GM12892 (cell line): ENCODE results near the gene PCSK9.

Source experiments
- POLR2A ChIP-seq: IDR thresholded peaks from 2 replicates; pipeline ENCODE4 v1.6.1; 2011; ENCODE audit warnings: low read depth, low read length, control low read depth
- POLR2AphosphoS5 ChIP-seq: IDR thresholded peaks from 2 replicates; pipeline ENCODE4 v1.6.1; 2011; ENCODE audit warnings: low read depth, low read length, control low read depth

DNA sequence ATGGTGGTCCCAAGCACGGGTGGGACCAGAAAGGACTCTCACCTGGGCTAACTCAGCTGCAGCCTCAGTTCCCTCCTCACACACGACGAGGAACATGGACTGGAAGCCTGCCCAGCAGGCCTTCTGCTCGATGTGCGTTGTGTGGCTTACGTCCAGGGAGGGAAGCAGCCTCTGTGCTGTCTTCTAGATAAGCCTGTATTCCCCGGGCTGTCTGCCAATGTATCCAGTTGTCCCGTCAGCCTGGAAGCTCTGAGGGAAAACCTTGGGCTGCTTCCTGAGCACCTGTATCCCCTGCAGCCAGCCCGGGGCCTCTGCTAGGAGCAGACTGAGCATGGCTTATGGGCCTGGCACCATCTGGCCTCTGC is 10.5 kb downstream of the PCSK9 start:
- TF ChIP-seq POLR2AphosphoS5 (no peak), POLR2A (no peak)
